ENCODE data around the gene ADGRB2.

DNA sequence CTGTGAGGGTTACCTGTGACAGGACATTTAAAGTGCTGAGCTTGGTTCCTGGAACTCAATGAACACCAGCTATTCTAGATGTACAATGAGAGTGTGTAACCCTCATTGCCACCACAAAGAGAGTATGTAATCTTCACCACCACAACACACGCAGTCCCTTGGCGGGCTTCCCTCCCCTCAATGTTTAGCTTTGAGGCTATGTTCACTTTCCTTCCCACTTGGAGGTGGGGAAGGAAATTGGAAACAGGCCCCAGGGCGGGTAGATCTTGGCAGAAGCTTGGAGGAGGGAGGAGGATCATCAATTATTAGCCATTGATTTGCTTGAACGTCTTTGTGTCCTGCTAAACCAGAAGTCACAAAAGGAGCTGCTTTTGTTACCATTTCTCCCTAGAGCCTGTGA lies 52.1 kb downstream of the ADGRB2 start:
- TF ChIP-seq, protein P1, sequence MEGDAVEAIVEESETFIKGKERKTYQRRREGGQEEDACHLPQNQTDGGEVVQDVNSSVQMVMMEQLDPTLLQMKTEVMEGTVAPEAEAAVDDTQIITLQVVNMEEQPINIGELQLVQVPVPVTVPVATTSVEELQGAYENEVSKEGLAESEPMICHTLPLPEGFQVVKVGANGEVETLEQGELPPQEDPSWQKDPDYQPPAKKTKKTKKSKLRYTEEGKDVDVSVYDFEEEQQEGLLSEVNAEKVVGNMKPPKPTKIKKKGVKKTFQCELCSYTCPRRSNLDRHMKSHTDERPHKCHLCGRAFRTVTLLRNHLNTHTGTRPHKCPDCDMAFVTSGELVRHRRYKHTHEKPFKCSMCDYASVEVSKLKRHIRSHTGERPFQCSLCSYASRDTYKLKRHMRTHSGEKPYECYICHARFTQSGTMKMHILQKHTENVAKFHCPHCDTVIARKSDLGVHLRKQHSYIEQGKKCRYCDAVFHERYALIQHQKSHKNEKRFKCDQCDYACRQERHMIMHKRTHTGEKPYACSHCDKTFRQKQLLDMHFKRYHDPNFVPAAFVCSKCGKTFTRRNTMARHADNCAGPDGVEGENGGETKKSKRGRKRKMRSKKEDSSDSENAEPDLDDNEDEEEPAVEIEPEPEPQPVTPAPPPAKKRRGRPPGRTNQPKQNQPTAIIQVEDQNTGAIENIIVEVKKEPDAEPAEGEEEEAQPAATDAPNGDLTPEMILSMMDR (IDR thresholded peaks at IDR 0.05 in 4 of 5, conservative IDR thresholded peaks at IDR 0.05 in 1 of 5): no peak
- no peak for TF ChIP-seq POLR2A (IDR thresholded peaks at IDR 0.05)

All from gastrocnemius medialis (tissue), 4 donors.